Activated CD4-positive, alpha-beta T cell treated with anti-CD3 and anti-CD28 coated beads for 24 hours (primary cell): ENCODE measurements around the gene RTN4IP1.
A peak's percentile ranks its signal among the peaks of the same experiment; 100 is the strongest.

ENCODE experiments used
- DNase-seq, 2 donors: peaks; one replicate each; pipeline ENCODE4 v3.0.0-alpha.2; 2020; ENCODE audit warnings: low read depth in 2 of 2

RTN4IP1 gene

GRCh38 chr6:106547601-106548453 is 81.5 kb downstream of the RTN4IP1 start:
- peak in 1 of 2 donors; percentile 20 for DNase-seq

GRCh38 chr6:106546691-106547414 is 82.4 kb downstream of the RTN4IP1 start:
- DNase-seq = no peak

GRCh38 chr6:106546261-106546690 is 83.0 kb downstream of the RTN4IP1 start:
- no peak for DNase-seq

GRCh38 chr6:106540907-106541306 is 88.4 kb downstream of the RTN4IP1 start:
- DNase-seq = no peak

GRCh38 chr6:106540432-106540831 is 88.9 kb downstream of the RTN4IP1 start:
- no peak for DNase-seq

- no peak for DNase-seq
Measured at GRCh38 chr6:106539936-106540335, 89.4 kb downstream of the RTN4IP1 start.

- DNase-seq = no peak
Measured at GRCh38 chr6:106538145-106538544, 91.2 kb downstream of the RTN4IP1 start.

GRCh38 chr6:106537662-106538061 is 91.6 kb downstream of the RTN4IP1 start:
- DNase-seq = no peak

- no peak for DNase-seq
Measured at GRCh38 chr6:106536851-106537250, 92.4 kb downstream of the RTN4IP1 start.

GRCh38 chr6:106536357-106536756 is 92.9 kb downstream of the RTN4IP1 start:
- no peak for DNase-seq

- DNase-seq = no peak
Measured at GRCh38 chr6:106535012-106535411, 94.3 kb downstream of the RTN4IP1 start.

GRCh38 chr6:106534564-106534982 is 94.7 kb downstream of the RTN4IP1 start:
- DNase-seq = peak; percentile 33 to 68

- DNase-seq = no peak
Measured at GRCh38 chr6:106534004-106534403, 95.3 kb downstream of the RTN4IP1 start.

GRCh38 chr6:106533054-106533453 is 96.2 kb downstream of the RTN4IP1 start:
- no peak for DNase-seq

GRCh38 chr6:106530502-106530901 is 98.8 kb downstream of the RTN4IP1 start:
- no peak for DNase-seq

GRCh38 chr6:106530026-106530425 is 99.3 kb downstream of the RTN4IP1 start:
- DNase-seq = no peak

- no peak for DNase-seq
Measured at GRCh38 chr6:106529438-106529837, 99.9 kb downstream of the RTN4IP1 start.

- no peak for DNase-seq
Measured at GRCh38 chr6:106528521-106528920, 100.8 kb downstream of the RTN4IP1 start.

- no peak for DNase-seq
Measured at GRCh38 chr6:106527979-106528378, 101.3 kb downstream of the RTN4IP1 start.

- no peak for DNase-seq
Measured at GRCh38 chr6:106527117-106527516, 102.2 kb downstream of the RTN4IP1 start.

- no peak for DNase-seq
Measured at GRCh38 chr6:106525882-106526275, 103.4 kb downstream of the RTN4IP1 start.

- DNase-seq = no peak
Measured at GRCh38 chr6:106525107-106525881, 104.0 kb downstream of the RTN4IP1 start.
